Subcutaneous adipose tissue (tissue), 4 donors: ENCODE data around the gene PDCL3. TPM values are rescaled to one million over a fixed set of nuclear protein-coding genes. Genes with fewer than 3 reads are reported as not detected.

Source experiments
- CTCF ChIP-seq: fragments of 450-650 bp; IDR thresholded peaks from one replicate; pipeline ENCODE4 v1.5.1; 2016; ENCODE audit warnings: low read depth, mild to moderate bottlenecking, control low read depth, antibody characterized with exemption, moderate library complexity
- total RNA-seq, 4 donors: library from RNA; depleted of rRNA; stranded (reverse); fragments of >200 nt; gene quantifications; one replicate each; pipeline ENCODE4 v1.1.0, GENCODE V29; 2016

PDCL3 gene
- total RNA-seq, 4 donors from 2014 or later, result 9.2 to 17.6 (median 12.3) TPM

GRCh38 chr2:100580367-100581276 is 17.8 kb downstream of the PDCL3 start:
- TF ChIP-seq CTCF, result no peak

- no peak for TF ChIP-seq CTCF
Observed at GRCh38 chr2:100581277-100581612, 18.5 kb downstream of the PDCL3 start.

- no peak for TF ChIP-seq CTCF
Observed at GRCh38 chr2:100584816-100585215, 22.0 kb downstream of the PDCL3 start.

GRCh38 chr2:100588071-100588786 is 25.4 kb downstream of the PDCL3 start:
- no peak for TF ChIP-seq CTCF

- no peak for TF ChIP-seq CTCF
Observed at GRCh38 chr2:100589527-100589926, 26.7 kb downstream of the PDCL3 start.

- TF ChIP-seq CTCF, result no peak
Observed at GRCh38 chr2:100592226-100592625, 29.4 kb downstream of the PDCL3 start.

GRCh38 chr2:100596465-100596864 is 33.7 kb downstream of the PDCL3 start:
- TF ChIP-seq CTCF, result no peak
